ENCODE measurements around the gene CCBE1.

Gene CCBE1

DNA sequence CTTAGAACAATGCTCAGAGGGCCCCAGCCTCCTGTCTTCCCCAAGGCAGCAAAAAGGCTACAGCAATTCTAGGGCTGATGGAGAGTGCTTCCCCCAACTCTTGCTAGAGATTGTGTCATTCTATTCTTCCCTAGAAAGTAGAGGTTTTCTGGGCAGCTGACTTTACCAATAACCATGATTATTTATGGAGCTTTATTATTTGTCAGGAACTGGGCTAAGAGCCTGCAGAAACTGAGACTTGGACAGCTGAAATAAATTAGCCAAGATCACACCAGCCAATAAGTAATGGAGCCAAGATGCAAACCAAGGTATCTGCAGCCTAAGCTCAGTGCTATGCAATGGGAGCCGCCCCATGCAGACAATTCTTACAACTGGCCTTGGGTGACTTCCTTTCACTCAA is 84.8 kb downstream of the CCBE1 start:
- peak; percentile 93 for DNase-seq

DNA sequence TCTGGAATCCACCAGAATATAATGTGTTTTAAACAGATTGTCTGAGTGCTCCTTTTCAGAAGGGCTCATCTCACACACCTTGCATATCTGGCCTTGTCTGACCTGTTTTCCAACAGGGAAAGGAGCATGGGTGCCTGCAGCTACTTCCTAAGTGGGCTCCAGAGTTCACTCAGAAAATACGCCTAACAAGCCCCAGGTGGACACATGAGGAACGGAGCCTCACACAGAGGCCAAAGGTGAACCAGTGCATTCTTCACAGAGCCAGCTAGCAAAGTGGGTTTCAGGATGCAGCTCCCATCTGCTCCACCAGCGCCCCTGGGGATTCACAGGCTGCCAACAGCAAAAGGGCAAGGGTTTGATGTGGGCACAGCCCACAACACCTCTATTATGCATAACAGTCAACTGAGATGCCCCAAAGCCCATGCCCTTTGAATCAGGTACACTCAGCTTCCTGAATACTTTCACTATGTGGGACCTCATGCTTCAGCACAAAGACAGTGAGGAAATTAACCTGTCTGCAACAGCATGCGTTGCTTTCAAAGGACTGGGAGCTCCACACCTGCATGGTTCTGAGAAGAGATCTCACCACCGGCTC is 86.6 kb downstream of the CCBE1 start:
- DNase-seq = no peak

GRCh38 chr18:59609654-59610053 is 87.6 kb downstream of the CCBE1 start:
- no peak for DNase-seq

DNA sequence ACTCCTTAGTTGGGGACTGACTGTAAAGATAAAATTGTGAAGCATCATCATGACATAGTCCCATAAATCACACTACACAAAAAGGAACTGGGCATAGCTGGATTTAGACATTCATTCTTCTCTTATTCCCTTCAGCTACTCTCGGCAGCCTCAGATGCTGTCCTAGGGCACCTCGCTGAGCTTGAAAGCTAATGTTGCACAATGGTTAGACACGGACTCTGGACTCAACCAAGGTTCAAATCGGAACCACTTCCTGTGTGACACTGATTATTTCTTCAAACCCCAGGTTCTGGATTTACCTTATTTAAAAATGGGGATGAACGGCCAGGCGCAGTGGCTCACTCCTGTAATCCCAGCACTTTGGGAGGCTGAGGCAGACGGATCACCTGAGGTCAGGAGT is 89.8 kb downstream of the CCBE1 start:
- no peak for DNase-seq

GRCh38 chr18:59607078-59607379 is 90.2 kb downstream of the CCBE1 start:
- DNase-seq = no peak

DNA sequence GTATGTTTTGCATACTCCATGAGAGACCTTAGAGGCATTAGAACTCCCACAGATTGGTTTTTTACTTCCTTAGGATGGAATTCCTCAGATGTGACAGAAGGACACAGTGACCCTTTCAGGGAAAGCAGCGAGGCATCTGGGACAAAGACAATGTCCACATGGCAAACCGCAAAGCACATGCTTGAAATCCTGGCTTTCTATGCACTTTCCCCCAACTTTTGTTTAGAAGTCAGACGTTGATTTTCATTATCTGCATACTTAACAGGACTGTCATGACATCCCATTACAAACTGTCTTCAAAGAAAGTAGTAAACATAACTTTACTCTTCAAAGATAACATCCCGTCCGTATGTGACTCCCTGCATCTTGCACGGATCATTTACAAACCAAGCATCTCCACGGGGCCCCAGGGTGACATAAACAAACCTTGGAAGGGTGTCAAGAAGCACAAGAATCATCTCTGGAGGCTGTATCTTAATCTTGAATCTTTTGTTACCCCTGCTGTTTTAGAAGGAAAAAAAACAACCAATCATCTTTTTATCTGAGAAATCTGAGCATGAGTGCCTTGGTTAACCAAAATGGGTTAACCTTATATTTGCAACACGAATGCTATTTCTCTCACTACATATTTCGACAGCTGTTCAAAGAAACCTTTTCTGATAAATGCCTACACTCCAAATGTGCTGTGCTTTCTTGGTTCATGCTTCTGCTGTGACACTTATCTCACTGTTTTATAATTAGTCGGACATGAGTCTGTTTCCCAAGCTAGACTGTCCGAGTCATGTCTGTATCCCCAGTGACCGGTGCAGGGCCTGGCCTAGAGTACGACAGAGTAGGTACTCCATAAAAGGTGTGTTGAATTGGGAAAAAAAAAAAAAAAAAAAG is 90.8 kb downstream of the CCBE1 start:
- peak; percentile 75 for DNase-seq

- no peak for DNase-seq
Observed at GRCh38 chr18:59605633-59606192, 91.5 kb downstream of the CCBE1 start.

- DNase-seq = no peak
Observed at GRCh38 chr18:59604877-59605276, 92.3 kb downstream of the CCBE1 start.

DNA sequence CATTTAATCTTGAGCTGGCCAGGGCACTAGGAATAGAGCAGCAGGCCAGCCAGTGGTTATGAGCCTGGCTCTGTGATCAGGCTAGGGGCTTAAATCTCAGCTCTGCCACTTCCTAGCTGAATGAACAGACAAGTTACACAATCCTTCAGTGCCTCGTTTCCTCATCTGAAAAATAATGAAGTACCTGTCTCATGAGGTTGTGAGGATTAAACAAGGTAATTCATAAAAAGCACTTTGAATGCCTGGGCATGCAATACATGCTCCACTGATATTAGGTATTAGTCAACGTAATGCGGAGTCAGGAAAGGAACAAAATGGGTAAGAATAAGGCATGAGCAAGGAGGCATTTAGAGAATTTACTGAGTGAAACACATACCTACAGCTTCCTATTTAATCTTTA is 100.2 kb downstream of the CCBE1 start:
- no peak for DNase-seq

GRCh38 chr18:59593291-59593717 is 103.9 kb downstream of the CCBE1 start:
- DNase-seq = peak; percentile 80

DNA sequence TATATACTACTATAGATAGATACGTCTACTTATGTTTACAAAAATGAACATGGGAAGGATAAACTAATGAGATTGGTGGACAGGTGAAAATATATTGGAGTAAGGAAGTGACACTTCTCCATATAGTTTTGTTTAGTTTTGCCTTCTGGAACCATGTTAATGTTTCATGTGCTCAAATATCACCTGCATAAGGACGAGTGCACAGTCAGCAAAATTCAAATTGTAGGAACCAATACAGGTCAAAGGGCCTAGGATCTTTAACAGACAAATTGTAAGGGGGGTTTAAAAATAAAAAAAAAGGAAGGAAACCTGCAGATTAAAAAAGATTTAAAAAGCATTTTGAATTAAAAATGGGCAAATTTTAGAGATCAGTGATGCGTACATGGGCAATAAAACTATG is 104.6 kb downstream of the CCBE1 start:
- no peak for DNase-seq

- no peak for DNase-seq
Observed at GRCh38 chr18:59582395-59582794, 114.8 kb downstream of the CCBE1 start.

- no peak for DNase-seq
Observed at GRCh38 chr18:59579509-59579908, 117.7 kb downstream of the CCBE1 start.

DNA sequence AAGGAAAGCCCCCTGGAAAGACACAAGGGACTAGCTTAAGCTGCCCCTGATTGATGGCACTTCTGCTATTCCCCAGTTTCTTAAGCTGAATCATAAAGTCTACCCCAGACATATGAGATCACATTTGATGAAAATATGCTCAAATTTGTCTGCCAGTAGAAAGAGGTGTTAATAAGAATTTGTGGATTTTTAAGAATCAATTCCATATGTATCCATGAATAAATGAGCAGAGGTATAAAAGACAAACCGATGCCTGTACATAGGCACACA is 119.9 kb downstream of the CCBE1 start:
- DNase-seq = peak; percentile 61

- no peak for DNase-seq
Observed at GRCh38 chr18:59576541-59577385, 120.5 kb downstream of the CCBE1 start.

DNA sequence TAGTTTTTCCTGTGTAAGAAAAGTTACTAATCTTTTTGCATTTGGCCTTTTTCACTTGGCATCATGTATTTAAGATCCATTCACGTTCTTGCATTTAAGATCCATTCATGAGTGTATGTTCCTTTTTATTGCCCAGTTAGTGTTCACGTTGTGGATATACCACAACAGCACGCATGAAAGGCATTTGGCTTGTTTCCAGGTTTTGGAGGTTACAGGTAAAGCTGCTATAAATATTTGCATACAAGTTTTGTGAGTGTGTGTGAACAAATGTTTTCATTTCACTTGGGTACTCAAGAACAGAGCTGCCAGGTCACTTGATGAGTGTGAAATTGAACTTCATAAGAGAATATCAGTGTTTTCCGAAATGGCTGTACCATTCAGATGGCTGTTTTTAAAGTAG is 121.2 kb downstream of the CCBE1 start:
- DNase-seq = no peak

- DNase-seq = no peak
Observed at GRCh38 chr18:59573962-59574361, 123.3 kb downstream of the CCBE1 start.

GRCh38 chr18:59571902-59572301 is 125.3 kb downstream of the CCBE1 start:
- peak; percentile 13 for DNase-seq

GRCh38 chr18:59570796-59571195 is 126.4 kb downstream of the CCBE1 start:
- DNase-seq = no peak

- DNase-seq = peak; percentile 53
Observed at GRCh38 chr18:59570101-59570775, 127.0 kb downstream of the CCBE1 start.

- DNase-seq = no peak
Observed at GRCh38 chr18:59569390-59569791, 127.8 kb downstream of the CCBE1 start.

- no peak for DNase-seq
Observed at GRCh38 chr18:59567431-59567830, 129.8 kb downstream of the CCBE1 start.

DNA sequence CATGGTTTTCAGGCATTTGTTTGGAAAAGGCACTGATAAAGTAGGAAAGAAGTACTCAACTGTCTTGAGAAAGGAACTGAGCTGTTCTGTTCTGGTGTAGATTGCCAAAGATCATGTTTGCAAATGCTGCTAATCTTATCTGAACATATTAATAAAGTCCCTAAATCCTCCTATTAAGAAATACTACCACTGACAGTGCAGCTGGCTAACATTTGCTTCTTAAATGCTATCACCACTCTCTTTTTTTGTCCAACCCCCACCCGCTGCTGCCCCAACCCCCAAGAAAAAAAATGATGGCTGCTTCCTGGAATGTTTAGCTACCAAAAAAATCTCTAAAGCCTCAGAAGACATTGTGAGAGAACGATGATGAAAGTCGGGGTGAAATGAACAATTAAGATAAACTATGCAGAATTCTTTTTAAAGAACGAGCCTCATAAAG is 130.7 kb downstream of the CCBE1 start:
- peak; percentile 79 for DNase-seq
